NCI-H748 treated with DMSO at 0.1 percent for 48 hours (cell line): ENCODE data around the gene PCCA.

Experiments
- DNase-seq: peaks from one replicate; lab custom pipeline; 2025; lab: John Stamatoyannopoulos, UW

Gene PCCA

DNA sequence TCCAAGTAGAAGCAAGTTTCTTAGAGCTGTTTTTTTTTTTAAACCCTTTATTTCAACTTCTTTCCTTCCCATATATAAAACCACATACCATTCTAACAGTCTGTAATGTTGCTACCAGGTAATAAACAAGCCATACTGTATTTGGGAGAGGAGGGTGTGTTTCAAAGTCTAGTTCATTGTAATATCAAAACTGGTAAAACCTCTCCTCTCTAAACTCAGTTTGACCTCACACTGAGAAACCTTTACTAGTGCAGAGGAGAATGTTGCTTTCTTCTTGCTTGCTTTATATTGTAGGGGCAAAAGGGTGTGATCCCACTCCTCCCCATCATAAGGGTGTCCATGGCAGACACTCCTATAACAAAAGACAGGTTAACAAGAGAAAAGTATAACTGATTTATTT is 344.6 kb downstream of the PCCA start:
- no peak for DNase-seq

DNA sequence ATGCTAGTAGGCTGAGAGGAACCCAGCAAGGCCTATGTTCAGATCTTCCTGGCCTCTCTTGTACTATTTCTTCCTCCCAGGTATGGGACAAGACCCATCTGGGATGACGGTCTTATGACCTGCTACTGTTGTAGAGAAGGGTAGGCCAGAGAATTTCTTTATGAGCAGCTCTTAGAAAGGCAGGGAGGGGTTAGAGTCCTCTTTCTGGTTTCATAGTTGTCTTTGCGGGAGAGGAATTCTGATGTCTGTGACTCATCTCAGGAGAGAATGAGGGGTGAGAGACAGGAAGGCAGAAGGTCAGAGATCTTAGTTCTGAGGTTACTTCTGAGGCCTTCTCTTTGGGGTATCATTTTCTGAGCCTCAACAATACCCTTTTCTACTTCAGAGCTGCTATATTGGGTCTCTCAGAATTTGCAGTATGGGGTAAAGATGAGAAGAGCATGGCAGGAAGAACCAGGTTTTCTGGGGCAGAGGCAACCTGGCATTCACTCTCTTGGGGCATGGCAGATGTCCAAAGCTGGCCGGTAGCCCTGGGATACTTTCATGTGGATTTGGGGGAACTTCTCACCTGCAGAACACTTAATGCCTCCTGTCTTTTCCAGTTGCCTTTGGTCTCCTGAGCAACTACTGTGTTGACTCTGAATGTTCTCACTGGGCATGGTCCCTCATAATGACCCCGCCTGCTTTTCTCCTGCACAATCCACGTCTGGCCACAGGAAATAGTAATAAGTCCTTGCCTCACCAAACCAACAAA is 345.3 kb downstream of the PCCA start:
- DNase-seq: no peak

DNA sequence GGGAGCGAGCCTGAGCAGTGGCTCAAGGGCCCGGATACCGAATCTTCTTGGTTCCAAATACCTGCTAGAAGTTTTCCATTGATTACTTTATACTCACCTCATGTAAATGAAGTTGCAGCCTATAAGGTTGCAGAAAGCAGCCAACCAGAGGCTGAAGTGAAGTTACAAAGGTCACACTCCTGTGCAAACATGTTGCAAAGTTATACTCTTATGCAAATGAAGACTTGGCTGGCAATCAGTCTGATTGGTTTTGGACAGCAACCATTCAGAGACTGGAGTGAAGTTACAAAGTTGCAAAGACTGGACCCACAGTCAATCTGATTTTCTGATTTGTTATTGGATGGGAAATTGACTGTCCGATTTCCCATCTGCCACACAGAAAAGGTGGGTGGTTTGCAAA is 347.2 kb downstream of the PCCA start:
- no peak for DNase-seq

DNA sequence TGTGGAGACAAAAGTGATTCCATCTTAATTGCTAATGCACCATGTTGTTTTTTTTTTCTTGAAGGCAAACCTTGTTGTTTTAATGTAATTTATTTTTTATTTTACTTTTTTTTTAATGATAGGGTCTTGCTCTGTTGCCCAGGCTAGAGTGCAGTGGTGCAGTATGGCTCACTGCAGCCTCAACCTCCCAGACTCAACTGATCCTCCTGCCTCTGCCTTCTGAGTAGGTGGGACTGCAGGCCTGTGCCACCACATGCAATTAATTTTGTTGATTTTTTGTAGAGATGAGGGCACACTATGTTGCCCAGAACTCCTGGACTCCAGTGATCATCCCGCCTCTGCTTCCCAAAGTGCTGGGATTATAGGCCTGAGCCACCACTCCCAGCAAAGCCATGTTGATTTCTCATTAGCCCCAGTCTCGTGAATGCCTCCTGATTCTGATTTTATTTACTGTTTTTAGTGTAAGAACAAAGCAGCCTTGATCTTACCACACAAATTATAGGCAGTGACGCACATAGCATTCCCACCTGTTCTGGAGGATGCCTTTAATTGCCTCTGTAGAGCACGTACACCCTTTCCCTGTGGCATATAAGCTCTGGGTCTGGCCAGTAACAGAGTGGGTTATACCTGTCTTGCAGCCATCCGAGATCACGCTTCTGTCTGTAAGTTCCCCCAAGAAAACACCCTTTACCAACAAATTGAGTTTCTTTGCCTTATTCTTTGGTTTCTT is 349.3 kb downstream of the PCCA start:
- DNase-seq: peak; percentile 90

DNA sequence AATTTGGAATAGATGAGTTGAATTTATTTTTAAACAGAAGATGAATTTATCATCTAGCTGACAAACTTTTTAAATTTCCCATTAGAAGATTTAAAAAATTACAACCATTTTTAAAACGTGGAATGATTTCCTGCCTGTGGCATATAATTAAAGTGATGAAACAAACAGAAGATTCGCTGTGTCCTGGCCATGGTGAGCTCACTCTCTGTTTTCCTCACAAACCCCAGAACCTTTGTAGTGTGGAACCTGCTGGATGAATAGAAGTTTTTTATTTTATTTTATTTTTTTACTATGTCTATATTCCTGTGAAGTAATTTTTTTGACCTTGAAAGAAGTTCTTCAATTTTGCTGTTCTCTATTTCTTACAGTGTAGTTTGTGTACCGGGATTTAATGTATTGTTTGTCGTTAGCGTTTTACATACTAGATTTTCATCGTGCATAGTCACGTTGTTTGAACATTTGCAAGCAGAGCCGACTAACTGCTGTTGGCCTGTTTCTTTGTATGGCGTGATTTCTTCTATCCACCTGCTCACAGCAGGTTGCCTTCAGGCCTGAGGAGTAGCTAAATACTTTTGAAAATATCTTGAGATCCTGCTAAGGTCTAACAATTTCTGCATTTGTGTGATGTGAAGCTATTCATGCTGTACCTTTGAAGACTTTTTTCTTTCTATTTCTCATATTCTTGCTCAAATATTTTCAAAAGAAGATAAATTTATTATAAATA is 350.5 kb downstream of the PCCA start:
- DNase-seq: peak; percentile 68

DNA sequence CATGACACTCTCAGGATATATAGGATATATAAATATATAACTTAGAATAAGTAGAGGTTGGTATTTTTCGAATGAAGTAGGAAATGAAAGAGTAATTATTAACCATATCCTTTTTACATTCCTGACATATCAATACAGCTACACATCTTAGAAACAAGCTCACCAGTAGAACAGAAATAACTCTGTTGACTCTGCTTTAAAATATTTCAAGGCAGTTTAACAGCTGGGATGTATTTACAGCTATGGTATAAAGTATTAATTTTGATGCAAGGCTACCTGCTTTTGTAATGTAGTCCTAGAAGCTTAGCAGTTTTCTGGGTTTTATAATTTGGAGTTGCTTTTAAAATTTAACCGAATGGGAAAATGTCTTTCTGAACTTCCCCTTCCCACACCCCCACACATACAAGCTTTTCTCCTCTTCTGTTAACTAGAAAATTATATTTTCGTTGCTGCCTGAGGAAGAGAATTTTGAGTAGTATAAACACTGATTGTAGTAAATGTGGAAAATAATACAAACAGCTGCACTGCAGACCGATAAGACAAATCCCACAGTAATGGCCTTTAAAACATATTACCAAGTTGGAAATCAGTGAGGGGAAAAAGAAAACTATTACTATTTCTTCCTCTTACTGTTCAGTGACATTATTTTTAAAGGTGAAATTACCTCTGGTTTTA is 352.0 kb downstream of the PCCA start:
- no peak for DNase-seq

DNA sequence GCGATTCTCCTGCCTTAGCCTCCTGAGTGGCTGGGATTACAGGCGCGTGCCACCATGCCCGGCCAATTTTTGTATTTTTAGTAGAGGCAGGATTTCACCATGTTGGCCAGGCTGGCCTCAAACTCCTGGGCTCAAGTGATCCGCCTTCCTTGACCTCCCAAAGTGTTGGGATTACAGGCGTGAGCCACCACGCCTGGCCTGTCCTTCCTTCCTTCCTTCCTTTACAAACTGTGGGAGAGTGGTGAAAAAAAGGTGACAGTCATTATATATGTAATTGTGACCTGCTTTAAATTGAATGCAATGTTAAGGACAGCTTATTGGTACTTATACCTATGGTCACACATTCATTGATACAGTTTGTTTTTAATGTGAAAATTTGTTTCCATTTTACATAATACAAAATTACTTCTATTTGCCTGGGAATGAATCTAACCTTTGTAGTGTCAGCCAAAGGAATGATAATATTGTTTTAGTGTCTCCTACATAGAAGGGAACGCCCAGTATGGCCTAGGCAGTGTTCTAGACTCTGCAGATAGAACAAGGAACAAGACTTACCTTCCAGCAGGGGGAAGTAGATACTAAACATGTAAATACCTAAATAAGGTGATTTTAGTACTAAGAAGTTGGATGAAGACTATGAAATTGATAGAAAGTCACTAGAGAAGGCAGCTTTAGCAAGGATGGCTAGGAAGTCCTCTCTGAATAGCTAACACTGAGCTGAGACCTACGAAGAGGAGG is 353.4 kb downstream of the PCCA start:
- DNase-seq: peak; percentile 7

DNA sequence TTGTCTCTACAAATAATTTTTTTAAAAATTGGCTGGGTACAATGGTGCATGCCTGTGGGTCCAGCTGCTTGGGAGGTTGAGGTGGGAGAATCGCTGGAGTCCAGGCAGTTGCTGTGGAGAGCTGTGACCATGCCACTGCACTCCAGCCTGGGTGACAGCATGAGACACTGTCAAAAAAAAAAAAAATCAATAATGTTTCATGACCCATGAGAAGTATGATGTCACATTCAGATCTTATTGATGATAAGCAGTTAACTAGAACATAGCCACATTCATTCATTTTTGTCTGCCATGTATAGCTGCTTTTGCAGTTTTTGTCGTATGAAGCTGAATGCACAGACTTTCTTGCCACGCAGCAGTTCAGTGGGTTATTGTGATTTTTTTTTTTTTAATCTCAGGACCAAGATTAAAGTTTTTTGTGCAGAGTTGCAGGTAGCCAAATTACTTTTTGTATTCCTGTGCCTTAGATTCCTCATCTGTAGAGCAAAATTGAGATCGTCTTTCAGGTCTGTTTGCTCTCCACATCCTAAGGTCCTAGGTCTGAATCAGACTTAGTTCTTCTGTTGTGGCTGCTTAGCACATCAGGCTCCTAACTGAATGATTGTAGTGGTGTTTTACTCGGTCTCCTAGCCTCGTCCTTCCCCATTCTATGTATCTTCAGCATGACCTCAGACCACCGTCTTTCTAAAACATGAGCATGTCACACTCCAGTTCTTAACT is 354.5 kb downstream of the PCCA start:
- no peak for DNase-seq

DNA sequence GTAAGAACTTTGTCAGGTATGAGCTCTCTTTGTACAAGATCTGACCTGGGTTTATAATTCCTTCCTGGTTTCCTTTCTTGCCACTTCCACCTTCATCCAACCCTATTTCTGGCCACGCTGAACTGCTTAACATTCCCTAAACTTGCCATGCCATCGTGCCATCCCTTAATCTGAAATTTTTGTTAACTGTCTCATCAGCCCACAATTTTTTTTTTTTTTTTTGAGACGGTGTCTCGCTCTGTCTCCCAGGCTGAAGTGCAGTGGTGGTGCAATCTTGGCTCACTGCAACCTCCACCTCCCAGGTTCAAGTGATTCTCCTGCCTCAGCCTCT is 355.1 kb downstream of the PCCA start:
- DNase-seq: no peak

DNA sequence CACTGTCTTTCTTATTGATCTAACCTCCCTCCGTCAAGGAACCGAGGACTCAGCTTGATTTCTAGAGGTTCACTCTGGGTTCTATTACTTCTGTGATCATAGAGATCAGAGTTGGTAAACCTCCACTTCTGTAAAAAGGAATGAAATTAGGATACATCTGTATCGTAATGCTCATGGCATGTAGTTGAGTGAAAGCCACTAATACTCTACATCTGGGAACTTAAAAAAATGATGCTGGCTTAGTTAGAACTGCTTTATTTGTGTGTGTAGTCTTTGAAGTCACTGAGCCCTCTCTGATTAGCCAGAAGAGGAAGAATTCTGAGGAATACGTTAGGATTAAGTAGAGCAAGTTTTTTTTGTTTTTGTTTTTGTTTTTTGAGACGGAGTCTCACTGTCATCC is 358.9 kb downstream of the PCCA start:
- DNase-seq: no peak

DNA sequence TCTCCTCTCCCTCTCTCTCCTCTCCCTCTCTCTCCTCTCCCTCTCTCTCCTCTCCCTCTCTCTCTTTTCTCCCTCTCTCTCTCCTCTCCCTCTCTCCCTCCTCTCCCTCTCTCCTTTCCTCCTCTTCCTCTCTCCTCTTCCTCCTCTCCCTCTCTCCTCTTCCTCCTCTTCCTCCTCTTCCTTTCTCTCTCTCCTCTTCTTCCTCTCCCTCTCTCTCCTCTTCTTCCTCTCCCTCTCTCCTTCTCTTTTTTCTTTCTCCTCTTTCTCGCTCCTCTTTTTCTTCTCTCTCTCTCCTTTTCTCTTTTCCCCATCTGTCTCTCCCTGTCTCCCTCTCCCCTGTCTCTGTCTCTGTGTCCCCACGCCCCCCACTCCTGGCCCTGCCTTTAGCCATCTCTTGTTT is 363.0 kb downstream of the PCCA start:
- DNase-seq: no peak

DNA sequence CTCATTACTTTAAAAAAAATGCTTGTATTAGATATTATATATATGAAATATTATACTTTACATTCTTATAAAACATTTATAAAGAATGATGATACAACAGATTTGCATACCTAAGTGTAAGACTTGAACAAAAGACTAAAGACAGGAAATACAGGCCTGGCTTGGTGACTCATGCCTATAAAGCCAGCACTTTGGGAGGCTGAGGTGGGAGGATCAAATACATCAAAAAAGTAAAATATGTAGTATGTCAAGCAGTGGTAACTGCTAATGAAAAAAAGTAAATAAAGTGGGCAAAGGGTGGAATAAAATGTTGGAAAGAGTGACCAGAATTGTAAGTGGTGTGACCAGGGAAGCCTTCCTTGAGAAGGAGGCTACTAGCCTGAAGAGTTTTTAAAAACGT is 366.0 kb downstream of the PCCA start:
- no peak for DNase-seq

DNA sequence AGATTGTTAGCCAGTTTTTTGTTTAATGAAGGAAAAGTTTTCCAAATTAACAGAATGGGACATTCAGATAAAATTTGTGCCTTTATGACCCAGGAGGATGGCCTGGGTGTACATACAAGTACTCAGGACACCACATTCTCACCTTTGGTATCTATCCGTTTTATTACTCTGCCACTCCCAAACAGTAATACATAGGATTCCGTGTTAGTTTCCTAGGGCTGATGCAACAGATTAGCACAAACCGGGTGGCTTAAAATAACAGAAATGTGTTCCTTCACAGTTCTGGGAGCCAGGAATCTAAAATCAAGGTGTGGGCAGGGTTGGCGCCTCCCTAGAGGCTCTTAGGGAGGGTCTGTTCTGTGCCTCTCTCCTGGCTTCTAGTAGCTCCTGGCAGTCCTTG is 369.8 kb downstream of the PCCA start:
- DNase-seq: no peak

DNA sequence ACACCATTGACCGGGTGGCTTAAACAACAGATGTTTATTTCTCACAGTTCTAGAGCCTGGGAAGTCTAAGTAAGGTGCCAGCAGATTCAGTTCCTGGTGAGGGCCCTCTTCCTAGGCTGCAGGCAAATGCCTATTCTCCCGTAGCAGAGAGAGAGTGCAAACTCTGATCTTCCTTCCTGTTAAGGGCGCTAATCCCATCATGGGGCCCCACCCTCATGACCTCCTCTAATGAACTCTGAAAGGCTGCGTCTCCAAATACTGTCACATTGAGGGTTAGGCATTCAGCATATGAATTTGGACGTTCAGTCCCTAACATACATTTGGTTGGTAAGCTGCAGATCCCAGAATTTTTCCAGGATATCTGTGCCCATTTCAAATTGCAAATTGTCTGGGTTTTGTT is 370.9 kb downstream of the PCCA start:
- DNase-seq: no peak

DNA sequence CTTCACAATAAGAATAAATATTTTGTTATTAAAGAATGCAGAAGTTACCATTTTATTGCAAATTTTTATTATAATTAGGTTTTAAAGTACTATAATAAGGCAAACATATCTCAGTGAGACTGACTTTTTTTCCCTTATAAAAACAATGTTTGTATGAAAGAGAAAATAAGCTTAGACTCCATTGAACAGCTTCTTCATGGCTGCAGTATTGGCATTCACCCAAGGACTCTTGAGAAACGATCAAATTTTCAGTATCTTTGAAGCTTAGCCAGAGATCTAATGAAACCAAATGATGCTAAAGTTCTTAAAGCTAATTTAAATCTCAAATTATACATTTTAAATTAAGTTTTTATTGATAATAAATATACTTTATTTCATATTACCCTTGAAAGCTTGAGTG is 371.4 kb downstream of the PCCA start:
- no peak for DNase-seq

DNA sequence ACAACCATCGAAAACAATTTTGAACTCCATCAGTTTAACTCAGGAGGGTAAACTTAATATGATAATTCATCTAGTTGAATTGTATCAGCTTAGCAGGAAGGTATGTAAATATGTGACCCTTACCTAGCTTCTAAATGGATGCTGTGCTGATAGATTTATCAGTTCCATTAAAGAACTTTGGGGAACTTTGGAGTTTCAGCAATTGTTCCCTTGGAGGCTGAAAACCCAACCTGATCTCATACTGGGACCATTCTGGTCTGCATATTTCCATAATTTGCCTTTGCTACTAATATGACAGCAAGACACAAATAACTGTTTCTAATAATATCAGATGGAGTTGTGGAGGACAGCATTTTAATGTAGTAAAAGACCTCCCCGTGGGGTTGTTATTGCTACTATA is 371.9 kb downstream of the PCCA start:
- DNase-seq: no peak

DNA sequence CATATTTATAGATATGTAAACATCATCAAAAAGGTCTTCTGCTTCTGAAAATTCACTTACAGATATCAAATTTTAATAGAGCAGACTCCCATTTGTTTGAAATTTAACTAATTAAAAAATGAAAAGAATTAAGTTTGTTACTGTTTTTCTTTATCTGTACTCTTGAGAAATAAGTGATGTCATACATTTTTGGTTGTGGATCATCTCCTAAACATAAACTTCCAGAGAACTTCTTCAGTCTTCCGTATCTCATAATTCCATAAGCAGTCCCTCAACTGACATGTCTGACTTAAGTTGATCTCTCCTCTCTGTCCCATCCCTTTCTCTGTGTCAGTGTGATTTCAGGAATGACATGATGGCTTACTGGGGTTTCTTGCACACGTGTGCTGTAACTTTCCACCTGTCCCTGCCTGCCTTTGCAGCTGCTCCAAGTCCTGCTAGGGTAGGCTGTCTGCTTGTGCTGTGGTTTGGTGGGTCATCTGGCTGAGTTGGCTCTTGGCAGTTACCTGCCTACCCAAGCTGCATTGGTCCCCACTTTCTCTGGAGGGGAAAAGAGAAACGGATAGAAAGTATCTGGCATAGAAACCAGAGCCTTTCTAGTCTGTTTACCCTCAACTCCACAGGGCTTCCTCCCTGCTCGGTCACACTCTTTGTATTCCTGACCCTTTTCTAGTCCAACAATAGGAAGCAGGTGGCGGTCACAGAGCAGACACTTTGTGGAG is 372.6 kb downstream of the PCCA start:
- DNase-seq: peak; percentile 84

DNA sequence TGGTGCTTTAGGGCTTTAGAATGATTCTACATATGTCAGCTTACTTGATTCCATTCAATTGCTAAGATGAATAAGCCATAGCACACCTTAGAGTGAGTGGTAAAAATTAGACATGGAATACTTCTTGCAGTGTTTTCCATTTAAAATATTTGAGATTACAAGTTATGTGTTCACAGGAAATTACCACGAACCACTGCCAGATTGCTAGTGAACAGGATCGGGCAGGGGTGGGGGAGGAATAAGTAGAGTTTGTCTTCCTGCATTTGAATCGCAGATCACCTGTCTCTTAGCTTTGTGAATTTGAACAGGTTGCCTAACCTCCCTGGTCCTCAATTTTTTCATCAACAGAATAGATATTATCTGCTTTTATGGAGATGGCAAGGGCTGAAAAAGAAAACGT is 375.1 kb downstream of the PCCA start:
- no peak for DNase-seq

DNA sequence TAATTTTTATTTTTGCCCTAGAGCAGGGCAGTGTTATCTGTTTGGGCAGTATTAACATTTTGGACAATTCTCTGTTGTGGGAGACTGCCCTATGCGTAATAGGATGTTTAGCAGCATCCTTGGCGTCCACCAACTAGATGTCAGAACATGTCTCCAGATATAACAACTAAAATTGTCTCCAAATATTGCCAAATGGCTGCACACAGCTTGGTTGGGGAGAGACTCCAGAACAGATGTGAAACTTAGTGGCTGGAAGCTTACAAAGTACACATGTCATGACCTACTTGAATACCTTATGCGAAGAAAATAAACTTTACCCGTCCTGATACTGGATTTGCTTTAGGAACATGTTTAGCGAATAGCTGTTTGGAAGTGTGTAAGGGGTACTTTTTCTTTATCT is 376.7 kb downstream of the PCCA start:
- DNase-seq: no peak

DNA sequence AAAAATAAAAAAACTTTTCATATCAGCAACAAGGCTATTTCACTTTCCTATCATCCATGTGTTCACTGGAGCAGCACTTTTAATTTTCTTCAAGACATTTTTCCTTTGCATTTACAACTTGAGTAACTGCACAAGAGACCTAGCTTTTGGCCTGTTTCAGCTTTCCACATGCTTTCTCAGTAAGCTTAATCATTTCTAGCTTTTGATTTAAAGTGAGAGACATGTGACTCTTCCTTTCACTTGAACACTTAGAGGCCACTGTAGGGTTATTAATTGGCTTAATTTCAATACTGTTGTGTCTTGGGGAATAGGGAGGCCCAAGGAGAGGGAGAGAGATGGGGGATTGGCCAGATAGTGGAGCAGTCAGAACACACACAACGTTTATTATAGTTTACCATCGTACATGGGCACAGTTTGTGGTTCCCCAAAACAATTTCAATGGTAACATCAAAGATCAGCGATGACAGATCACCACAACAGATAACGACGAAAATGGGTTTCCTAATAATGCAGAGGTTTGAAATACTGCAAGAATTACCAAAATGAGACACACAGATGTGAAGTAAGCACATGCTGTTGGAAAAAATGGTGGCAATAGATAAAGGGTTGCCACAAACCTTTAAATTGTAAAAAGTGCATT is 382.1 kb downstream of the PCCA start:
- no peak for DNase-seq
